C4-2B (cell line): ENCODE data around the gene SKOR1.

Experiments used
- ZFX ChIP-seq: fragments of 450-650 bp; IDR thresholded peaks from 2 replicates; pipeline ENCODE4 v1.6.1; 2017
- TF ChIP-seq, protein P1 (sequence below): fragments of 450-650 bp; conservative IDR thresholded peaks from 2 replicates; pipeline ENCODE4 v1.5.1; 2017; ENCODE audit warnings: mild to moderate bottlenecking

DNA sequence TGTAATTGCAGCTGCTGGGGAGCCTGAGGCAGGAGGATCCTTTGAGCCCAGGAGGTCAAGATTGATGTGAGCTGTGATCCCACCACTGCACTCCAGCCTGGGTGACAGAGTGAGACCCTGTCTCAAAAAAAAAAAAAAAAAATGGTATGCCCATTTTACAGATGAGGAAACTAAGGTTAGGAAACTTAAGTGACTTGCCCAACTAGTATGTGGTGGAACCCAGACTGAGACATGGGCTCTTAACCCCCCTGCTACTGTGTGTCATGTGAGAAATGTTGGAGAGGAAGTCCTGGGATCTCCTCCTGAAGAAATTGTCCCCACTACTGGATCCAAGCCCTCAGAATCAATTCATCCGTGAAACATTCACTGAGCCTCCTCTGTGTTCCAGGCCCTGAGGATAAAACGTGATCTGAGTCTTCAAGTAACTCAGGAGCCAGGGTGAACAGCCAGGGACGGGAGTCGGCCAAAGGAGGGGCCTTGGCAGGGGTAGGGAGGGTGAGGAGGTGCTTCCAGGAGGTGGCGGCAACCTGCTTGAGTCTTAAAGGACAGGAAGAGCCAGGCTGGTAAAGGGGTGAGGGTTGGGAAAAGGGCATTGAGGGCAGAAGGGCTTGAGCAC lies 34.1 kb downstream of the SKOR1 start:
- TF ChIP-seq, protein P1, sequence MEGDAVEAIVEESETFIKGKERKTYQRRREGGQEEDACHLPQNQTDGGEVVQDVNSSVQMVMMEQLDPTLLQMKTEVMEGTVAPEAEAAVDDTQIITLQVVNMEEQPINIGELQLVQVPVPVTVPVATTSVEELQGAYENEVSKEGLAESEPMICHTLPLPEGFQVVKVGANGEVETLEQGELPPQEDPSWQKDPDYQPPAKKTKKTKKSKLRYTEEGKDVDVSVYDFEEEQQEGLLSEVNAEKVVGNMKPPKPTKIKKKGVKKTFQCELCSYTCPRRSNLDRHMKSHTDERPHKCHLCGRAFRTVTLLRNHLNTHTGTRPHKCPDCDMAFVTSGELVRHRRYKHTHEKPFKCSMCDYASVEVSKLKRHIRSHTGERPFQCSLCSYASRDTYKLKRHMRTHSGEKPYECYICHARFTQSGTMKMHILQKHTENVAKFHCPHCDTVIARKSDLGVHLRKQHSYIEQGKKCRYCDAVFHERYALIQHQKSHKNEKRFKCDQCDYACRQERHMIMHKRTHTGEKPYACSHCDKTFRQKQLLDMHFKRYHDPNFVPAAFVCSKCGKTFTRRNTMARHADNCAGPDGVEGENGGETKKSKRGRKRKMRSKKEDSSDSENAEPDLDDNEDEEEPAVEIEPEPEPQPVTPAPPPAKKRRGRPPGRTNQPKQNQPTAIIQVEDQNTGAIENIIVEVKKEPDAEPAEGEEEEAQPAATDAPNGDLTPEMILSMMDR, result no peak
- TF ChIP-seq ZFX, result no peak
